ENCODE data around the gene SYTL3. TPM values are rescaled to one million over a fixed set of nuclear protein-coding genes. Genes with fewer than 3 reads are reported as not detected.
A peak's percentile ranks its signal among the peaks of the same experiment; 100 is the strongest.

Gene SYTL3
- total and polyA plus RNA-seq, 2 of the 8 experiments (the other 6 are each of a cell fraction or from before 2014, with no cell fraction given): 0.27 to 0.99 TPM

DNA sequence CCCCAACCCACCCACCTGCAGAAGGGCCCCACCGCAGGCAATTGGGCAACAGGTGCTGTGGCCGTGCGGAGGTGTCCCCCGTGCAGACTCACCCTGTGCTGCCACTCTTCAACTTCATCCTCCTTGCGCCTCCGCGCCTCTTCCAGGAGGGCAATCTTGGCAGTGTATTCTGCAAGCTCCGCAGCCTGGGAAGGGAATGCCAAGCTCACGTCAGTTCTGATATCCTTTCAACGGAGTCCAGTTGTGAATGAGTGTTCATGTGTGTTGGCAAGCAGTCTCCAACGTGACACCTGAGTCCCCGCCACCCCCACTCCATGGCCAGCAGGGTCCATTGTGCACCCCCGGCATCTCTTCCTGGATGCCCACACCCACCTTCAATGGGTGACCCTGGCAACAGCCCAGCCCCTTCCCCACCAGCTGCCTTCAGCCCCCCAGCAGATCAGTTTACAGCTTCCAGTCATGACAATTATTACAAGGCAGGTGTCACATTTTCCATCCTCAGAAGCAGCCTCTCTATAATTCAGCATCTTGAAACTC lies 119.4 kb downstream of the SYTL3 start:
- Histone ChIP-seq H3K4ac (replicated peaks; ENCODE audit: insufficient read length, low read depth, low read length) (peak overlapping the region; percentile 35), H2BK5ac (ENCODE audit: low read depth, low read length) (no peak overlapping the region), H3K14ac (ENCODE audit: insufficient read length) (no peak overlapping the region), H2BK15ac (ENCODE audit: low read length) (no peak overlapping the region), H3K23me2 (ENCODE audit: low read depth, low read length) (no peaks in the 10 kb centered on the region; the same call in 1 of the 2 replicates), H3K56ac (replicated peaks; ENCODE audit: insufficient read length, low read depth, low read length) (no peak overlapping the region), H3K27me3 (replicated peaks in 1 of 4; ENCODE audit: control insufficient read depth in 3 of 4, extremely low read depth in 1 of 4, insufficient read depth in 3 of 4, low read length in 3 of 4) (no peaks in the 10 kb centered on the region), H3K79me1 (ENCODE audit: low read depth, low read length) (peaks cover 6% of the 10 kb centered on the region; the same call in 1 of the 2 replicates), H2BK12ac (ENCODE audit: low read depth, low read length) (no peak overlapping the region), H2AFZ (ENCODE audit: low read length) (no peak overlapping the region), H3K79me2 (ENCODE audit: control insufficient read depth in 1 of 2, insufficient read depth in 2 of 2, low read length in 2 of 2) (0 out of 4 replicates have a peak, but pooled peaks cover 0 to 8% of the 10 kb centered on the region in 2 experiments), H3K18ac (ENCODE audit: extremely low read depth, low read length) (no peak overlapping the region), H4K91ac (replicated peaks; ENCODE audit: insufficient read length, low read length) (no peak overlapping the region), H3K27ac (ENCODE audit: low read depth, low read length) (no peak overlapping the region), H3K4me3 (ENCODE audit: extremely low read depth in 1 of 4, insufficient read depth in 2 of 4, low read depth in 3 of 4, low read length in 4 of 4) (no peak overlapping the region), H3K23ac (ENCODE audit: insufficient read length) (no peak overlapping the region), H4K8ac (ENCODE audit: extremely low read depth, insufficient read depth, low read length) (peak overlapping the region; percentile 62), H2AK5ac (ENCODE audit: low read depth, low read length) (no peak overlapping the region), H3K36me3 (ENCODE audit: control insufficient read depth in 2 of 4, insufficient read depth in 4 of 4, low read length in 3 of 4) (peaks cover 57 to 99% (median 79%) of the 10 kb centered on the region in 4 experiments), H2BK20ac (ENCODE audit: low read length) (no peak overlapping the region), H3K9ac (replicated peaks in 1 of 4; ENCODE audit: extremely low read depth in 1 of 4, low read depth in 3 of 4, low read length in 3 of 4) (no peak overlapping the region), H3K4me2 (ENCODE audit: insufficient read depth in 1 of 2, low read depth in 2 of 2, low read length in 2 of 2) (no peak overlapping the region), H3K4me1 (replicated peaks in 1 of 4; ENCODE audit: control insufficient read depth in 3 of 4, insufficient read depth in 4 of 4, low read length in 3 of 4) (peaks cover 0 to 5% (median 0%) of the 10 kb centered on the region in 4 experiments; a peak in 2 of 7 replicates), H4K20me1 (replicated peaks in 1 of 2; ENCODE audit: control insufficient read depth in 1 of 2, insufficient read depth in 2 of 2, low read length in 2 of 2) (peaks cover 10 to 35% of the 10 kb centered on the region in 2 experiments), H3K9me3 (ENCODE audit: insufficient read depth in 2 of 2, low read depth in 1 of 2, low read length in 1 of 2) (no peaks in the 10 kb centered on the region), H2BK120ac (replicated peaks; ENCODE audit: low read depth, low read length) (no peak overlapping the region), H4K5ac (ENCODE audit: insufficient read length, low read depth, low read length) (no peak overlapping the region)
- no peak for DNase-seq (ENCODE audit: low read depth in 1 of 2, low spot score in 2 of 2)
- TF ChIP-seq MAFK (IDR thresholded peaks at IDR 0.05; ENCODE audit: low read depth, low read length): no peak
- TF ChIP-seq, protein P1, sequence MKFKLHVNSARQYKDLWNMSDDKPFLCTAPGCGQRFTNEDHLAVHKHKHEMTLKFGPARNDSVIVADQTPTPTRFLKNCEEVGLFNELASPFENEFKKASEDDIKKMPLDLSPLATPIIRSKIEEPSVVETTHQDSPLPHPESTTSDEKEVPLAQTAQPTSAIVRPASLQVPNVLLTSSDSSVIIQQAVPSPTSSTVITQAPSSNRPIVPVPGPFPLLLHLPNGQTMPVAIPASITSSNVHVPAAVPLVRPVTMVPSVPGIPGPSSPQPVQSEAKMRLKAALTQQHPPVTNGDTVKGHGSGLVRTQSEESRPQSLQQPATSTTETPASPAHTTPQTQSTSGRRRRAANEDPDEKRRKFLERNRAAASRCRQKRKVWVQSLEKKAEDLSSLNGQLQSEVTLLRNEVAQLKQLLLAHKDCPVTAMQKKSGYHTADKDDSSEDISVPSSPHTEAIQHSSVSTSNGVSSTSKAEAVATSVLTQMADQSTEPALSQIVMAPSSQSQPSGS (IDR thresholded peaks at IDR 0.05; ENCODE audit: low read length): no peak
- peak; percentile 14; the same call in 1 of the 2 replicates for TF ChIP-seq POLR2AphosphoS5 (IDR thresholded peaks at IDR 0.05; ENCODE audit: low read depth, low read length)
- WGBS, 2 experiments (ENCODE audit: extremely low coverage in 1 of 2, insufficient coverage in 1 of 2, insufficient read length in 1 of 2, insufficient replicate concordance in 2 of 2, low coverage in 1 of 2, low lambda C conversion rate in 2 of 2, missing lambda C conversion rate in 1 of 2): 98% methylated on average over 13 of the region's 13 CpGs; no CpG with 5 or more reads in 1 of the 2 experiments
- CTCF ChIA-PET (ENCODE audit: partially characterized antibody): interaction anchor here (0.9 to 3.5 kb wide), 19 partner anchors 9 to 203 kb away, joined by 3 to 17 read pairs (median 5); no protein-coding TSS in a partner anchor
- FAIRE-seq: no peak
- POLR2A ChIA-PET (ENCODE audit: partially characterized antibody): interaction anchor here (0.6 to 9.0 kb wide), 9 partner anchors 9 to 231 kb away, joined by 3 to 75 read pairs (median 4); partner anchors contain the start of gene RSPH3
